ENCODE results near the gene STAT3. TPM values are rescaled to one million over a fixed set of nuclear protein-coding genes. Genes with fewer than 3 reads are reported as not detected.

Gene STAT3
- total and polyA plus RNA-seq, 9 of the 15 experiments (the other 6 are each of a cell fraction or from before 2014, with no cell fraction given) = 90.0 to 179 (median 114) TPM

GRCh38 chr17:42322382-42323267 is 65.6 kb downstream of the STAT3 start (continued):
- TF ChIP-seq MBD1 (CRISPR knock-in tag; IDR thresholded peaks at IDR 0.05) (no peak), C11orf30 (IDR thresholded peaks at IDR 0.05; ENCODE audit: low read depth) (no peak), CCNT2 (IDR thresholded peaks at IDR 0.05; ENCODE audit: borderline replicate concordance, extremely low read depth, insufficient read length, low read depth, low read length) (no peak), POU5F1 (IDR thresholded peaks at IDR 0.05; ENCODE audit: borderline replicate concordance, low read depth, low read length, partially characterized antibody) (no peak), SRSF3 (IDR thresholded peaks at IDR 0.05; ENCODE audit: insufficient read depth, low read length) (no peak), SETDB1 (IDR thresholded peaks at IDR 0.05; ENCODE audit: low read length) (no peak), MTA2 (IDR thresholded peaks at IDR 0.05; ENCODE audit: low read depth) (no peak), GATAD2B (IDR thresholded peaks at IDR 0.05; ENCODE audit: borderline replicate concordance) (peak; percentile 71; the same call in 1 of the 2 replicates), RAD51 (IDR thresholded peaks at IDR 0.05; ENCODE audit: borderline replicate concordance, low read depth) (peak; percentile 23; the same call in 1 of the 2 replicates), MGA (IDR thresholded peaks at IDR 0.05) (peak; percentile 23; the same call in 1 of the 2 replicates), HLTF (IDR thresholded peaks at IDR 0.05) (no peak)
